Esophagus (tissue), 2 donors: ENCODE measurements around the gene TWNK. TPM values are rescaled to one million over a fixed set of nuclear protein-coding genes. Genes with fewer than 3 reads are reported as not detected.

Experiments
- H3K27ac ChIP-seq, 2 donors: one replicate each; pipeline ENCODE4 v1.5.1; 2013; ENCODE audit warnings: low read depth in 2 of 2, mild to moderate bottlenecking in 2 of 2, inconsistent platforms in 1 of 2, low read length in 1 of 2, moderate library complexity in 1 of 2
- H3K27me3 ChIP-seq, 2 donors: one replicate each; pipeline ENCODE4 v1.6.1; 2013; ENCODE audit warnings: low read length in 2 of 2, control low read depth in 1 of 2, mild to moderate bottlenecking in 1 of 2; ENCODE audit not compliant: insufficient read depth in 2 of 2, control insufficient read depth in 1 of 2
- H3K36me3 ChIP-seq, 2 donors: one replicate each; pipeline ENCODE4 v1.6.1; 2013; ENCODE audit warnings: low read length in 1 of 2; ENCODE audit not compliant: control insufficient read depth in 2 of 2, insufficient read depth in 2 of 2
- H3K4me1 ChIP-seq, 2 donors: one replicate each; pipeline ENCODE4 v1.6.1; 2013; ENCODE audit warnings: low read length in 1 of 2; ENCODE audit not compliant: control insufficient read depth in 2 of 2, insufficient read depth in 2 of 2
- H3K4me3 ChIP-seq, 2 donors: one replicate each; pipeline ENCODE4 v1.5.1; 2013; ENCODE audit warnings: low read length in 2 of 2, mild to moderate bottlenecking in 2 of 2, low read depth in 1 of 2, moderate library complexity in 1 of 2
- H3K9me3 ChIP-seq, 2 donors: one replicate each; pipeline ENCODE4 v1.6.1; 2013; ENCODE audit warnings: mild to moderate bottlenecking in 2 of 2, low read depth in 1 of 2, low read length in 1 of 2, moderate library complexity in 1 of 2; ENCODE audit not compliant: control insufficient read depth in 2 of 2, insufficient read depth in 1 of 2
- WGBS, 2 donors: extraction: QIAGEN DNeasy Blood & Tissue Kit; methylation state at CpG; one replicate each; pipeline ENCODE4 v1.1.7; 2013; 5-methylcytosine and 5-hydroxymethylcytosine counted together
- polyA plus RNA-seq, 2 donors: library from polyadenylated mRNA; stranded (reverse); fragments of 200-250 nt; gene quantifications; one replicate each; pipeline ENCODE4 v1.2.3, GENCODE V29; 2013
- donor health status: healthy with polysubstance abuse.
- donor health status: Bipolar disorder and iron deficiency.

Gene TWNK
- polyA plus RNA-seq, 2 donors: 3.6 to 7.1 TPM

GRCh38 chr10:101015582-101015973 lies 28.2 kb downstream of the TWNK start:
- no peak overlapping the region for H3K4me3 ChIP-seq
- H3K36me3 ChIP-seq: no peaks in the 10 kb centered on the region
- H3K27me3 ChIP-seq: no peaks in the 10 kb centered on the region
- H3K9me3 ChIP-seq: no peaks in the 10 kb centered on the region
- 72 to 75% methylated on average over 7 to 8 of the region's 8 CpGs for WGBS, 2 donors
- no peak overlapping the region for H3K27ac ChIP-seq
- peaks cover 0 to 3% of the 10 kb centered on the region in 2 donors for H3K4me1 ChIP-seq

GRCh38 chr10:101016814-101017213 lies 29.5 kb downstream of the TWNK start:
- Histone ChIP-seq H3K27ac (no peak overlapping the region), H3K4me3 (no peak overlapping the region), H3K36me3 (no peaks in the 10 kb centered on the region), H3K9me3 (peaks cover 0 to under 1% of the 10 kb centered on the region in 2 donors), H3K4me1 (peaks cover 0 to 3% of the 10 kb centered on the region in 2 donors), H3K27me3 (no peaks in the 10 kb centered on the region)
- WGBS, 2 donors: 65 to 71% methylated on average over 5 of the region's 5 CpGs

GRCh38 chr10:101018118-101018599 lies 30.8 kb downstream of the TWNK start:
- Histone ChIP-seq H3K27me3 (no peaks in the 10 kb centered on the region), H3K9me3 (peaks cover 0 to 2% of the 10 kb centered on the region in 2 donors), H3K4me3 (no peak overlapping the region), H3K27ac (no peak overlapping the region), H3K4me1 (peaks cover 0 to 1% of the 10 kb centered on the region in 2 donors), H3K36me3 (no peaks in the 10 kb centered on the region)
- WGBS, 2 donors: 62 to 64% methylated on average over 19 to 20 of the region's 20 CpGs

GRCh38 chr10:101018600-101019439 lies 31.5 kb downstream of the TWNK start:
- 21 to 22% methylated on average over 44 to 45 of the region's 45 CpGs for WGBS, 2 donors
- H3K27me3 ChIP-seq: no peaks in the 10 kb centered on the region

GRCh38 chr10:101019440-101019703 lies 32.0 kb downstream of the TWNK start:
- Histone ChIP-seq H3K9me3 (peaks cover 0 to 2% of the 10 kb centered on the region in 2 donors), H3K27me3 (no peaks in the 10 kb centered on the region), H3K4me3 (no peak overlapping the region), H3K36me3 (no peaks in the 10 kb centered on the region), H3K4me1 (no peaks in the 10 kb centered on the region), H3K27ac (no peak overlapping the region)
- 45 to 49% methylated on average over 2 of the region's 2 CpGs for WGBS, 2 donors

More at GRCh38 chr10:101018600-101019439, 31.5 kb downstream of the TWNK start:
- peaks cover 0 to 2% of the 10 kb centered on the region in 2 donors for H3K9me3 ChIP-seq
- no peak overlapping the region for H3K27ac ChIP-seq
- no peaks in the 10 kb centered on the region for H3K4me1 ChIP-seq
- H3K36me3 ChIP-seq: no peaks in the 10 kb centered on the region
- no peak overlapping the region for H3K4me3 ChIP-seq

- Histone ChIP-seq H3K4me3 (no peak overlapping the region), H3K9me3 (peaks cover 0 to 2% of the 10 kb centered on the region in 2 donors), H3K4me1 (no peaks in the 10 kb centered on the region), H3K36me3 (no peaks in the 10 kb centered on the region), H3K27ac (no peak overlapping the region), H3K27me3 (no peaks in the 10 kb centered on the region)
- 85% methylated on average over 10 of the region's 10 CpGs for WGBS, 2 donors
Observed at GRCh38 chr10:101020427-101021075, 33.2 kb downstream of the TWNK start.

- 68 to 87% methylated on average over 4 of the region's 4 CpGs for WGBS, 2 donors
- no peak overlapping the region for H3K27ac ChIP-seq
- H3K4me1 ChIP-seq: no peaks in the 10 kb centered on the region
- H3K9me3 ChIP-seq: peaks cover 0 to 2% of the 10 kb centered on the region in 2 donors
- H3K4me3 ChIP-seq: no peak overlapping the region
- H3K36me3 ChIP-seq: no peaks in the 10 kb centered on the region
- no peaks in the 10 kb centered on the region for H3K27me3 ChIP-seq
Observed at GRCh38 chr10:101021239-101021638, 33.9 kb downstream of the TWNK start.

GRCh38 chr10:101021692-101022251 lies 34.4 kb downstream of the TWNK start:
- H3K4me1 ChIP-seq: no peaks in the 10 kb centered on the region
- no peaks in the 10 kb centered on the region for H3K36me3 ChIP-seq
- 87% methylated on average over 11 of the region's 11 CpGs for WGBS, 2 donors
- H3K27ac ChIP-seq: no peak overlapping the region
- peaks cover 0 to 2% of the 10 kb centered on the region in 2 donors for H3K9me3 ChIP-seq
- no peaks in the 10 kb centered on the region for H3K27me3 ChIP-seq
- no peak overlapping the region for H3K4me3 ChIP-seq

- H3K27me3 ChIP-seq: no peaks in the 10 kb centered on the region
- no peaks in the 10 kb centered on the region for H3K4me1 ChIP-seq
- H3K36me3 ChIP-seq: no peaks in the 10 kb centered on the region
- no peak overlapping the region for H3K4me3 ChIP-seq
- WGBS, 2 donors: 92 to 94% methylated on average over 15 of the region's 15 CpGs
- H3K27ac ChIP-seq: no peak overlapping the region
- peaks cover 0 to 2% of the 10 kb centered on the region in 2 donors for H3K9me3 ChIP-seq
Observed at GRCh38 chr10:101022967-101023705, 35.8 kb downstream of the TWNK start.
